Stimulated activated CD8-positive, alpha-beta memory T cell treated with anti-CD3 and anti-CD28 coated beads, Interleukin-4, amount 100 ng/mL, for 4 hours (primary cell): ENCODE results near the gene DDX1.

Experiments used
- DNase-seq, 2 donors: peaks; one replicate each; pipeline ENCODE4 v3.0.0-alpha.2; 2020; ENCODE audit warnings: low read depth in 2 of 2, low spot score in 1 of 2

The DDX1 gene

GRCh38 chr2:15628899-15629855 is 37.5 kb downstream of the DDX1 start:
- no peak for DNase-seq

GRCh38 chr2:15630121-15630977 is 38.7 kb downstream of the DDX1 start:
- no peak for DNase-seq

GRCh38 chr2:15630978-15631719 is 39.5 kb downstream of the DDX1 start:
- no peak for DNase-seq

- no peak for DNase-seq
Measured at GRCh38 chr2:15631883-15632282, 40.2 kb downstream of the DDX1 start.

- DNase-seq: no peak
Measured at GRCh38 chr2:15633043-15633970, 41.6 kb downstream of the DDX1 start.

DNA sequence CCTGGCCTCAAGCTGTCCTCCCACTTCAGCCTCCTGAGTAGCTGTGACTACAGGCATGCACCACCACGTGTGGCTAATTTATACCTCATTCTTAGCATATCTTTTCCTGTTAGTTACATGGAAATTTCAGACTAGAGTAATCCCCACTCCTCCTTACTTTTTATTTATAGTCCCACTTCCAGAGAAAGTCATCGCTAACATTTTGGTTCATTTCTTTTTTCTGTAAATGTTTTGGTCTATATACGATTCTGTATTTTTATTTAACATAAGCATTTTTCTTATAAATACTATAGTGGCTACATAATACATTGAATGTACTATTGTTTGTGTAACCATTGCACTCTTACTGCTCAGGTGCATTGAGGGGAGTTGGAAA is 42.3 kb downstream of the DDX1 start:
- DNase-seq: no peak

DNA sequence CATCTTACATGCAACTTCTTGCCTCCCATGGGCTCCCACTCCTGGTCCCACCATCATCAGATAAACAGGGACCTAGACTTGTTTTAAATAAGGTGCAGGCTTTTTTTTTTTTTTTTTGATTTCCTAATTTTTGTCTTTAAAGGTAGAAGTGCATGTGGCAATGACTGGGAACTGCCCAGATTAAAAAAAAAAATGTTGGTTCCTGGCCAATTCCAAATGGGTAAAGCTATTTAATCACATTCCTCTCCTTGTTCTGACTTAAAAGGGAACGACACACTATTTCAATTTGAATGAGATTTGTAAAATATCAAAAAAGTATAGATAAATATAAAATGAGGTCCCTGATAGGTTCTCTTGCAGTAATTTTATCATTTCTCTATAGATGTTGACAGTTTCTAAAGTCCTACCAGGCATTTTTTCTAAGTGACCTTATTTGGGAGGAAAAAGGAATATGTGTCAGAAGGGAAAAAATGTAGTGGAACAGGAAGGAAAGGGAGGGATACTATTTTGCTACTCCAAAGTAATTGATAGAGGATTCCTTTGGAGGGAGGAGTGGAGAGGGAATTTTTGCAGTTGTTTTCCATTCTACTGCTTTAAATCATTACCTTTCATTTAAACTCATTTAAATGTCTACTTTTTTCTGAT is 43.3 kb downstream of the DDX1 start:
- no peak for DNase-seq

- peak; percentile 18 to 24 for DNase-seq
Measured at GRCh38 chr2:15636972-15637785, 45.5 kb downstream of the DDX1 start.

DNA sequence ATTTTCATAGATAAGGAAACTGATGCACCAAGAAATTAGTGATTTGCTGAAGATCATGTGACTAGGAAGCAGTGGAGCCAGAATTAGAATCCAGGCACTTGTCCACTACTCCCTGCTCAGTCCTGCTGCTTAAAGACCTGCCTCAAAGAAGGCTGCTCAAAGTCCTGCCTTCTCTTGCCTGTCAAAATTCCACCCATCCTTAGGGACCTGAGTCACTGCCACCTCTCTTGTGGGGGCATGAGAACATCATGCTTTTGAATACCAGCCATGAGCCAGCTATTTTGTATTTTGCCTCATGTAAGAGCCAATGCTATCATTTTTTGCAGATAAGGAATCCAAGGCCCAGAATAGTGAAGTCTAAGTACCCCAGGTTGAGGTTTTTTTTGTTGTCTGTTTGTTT is 47.1 kb downstream of the DDX1 start:
- no peak for DNase-seq

GRCh38 chr2:15639323-15640251 is 47.9 kb downstream of the DDX1 start:
- DNase-seq: no peak

DNA sequence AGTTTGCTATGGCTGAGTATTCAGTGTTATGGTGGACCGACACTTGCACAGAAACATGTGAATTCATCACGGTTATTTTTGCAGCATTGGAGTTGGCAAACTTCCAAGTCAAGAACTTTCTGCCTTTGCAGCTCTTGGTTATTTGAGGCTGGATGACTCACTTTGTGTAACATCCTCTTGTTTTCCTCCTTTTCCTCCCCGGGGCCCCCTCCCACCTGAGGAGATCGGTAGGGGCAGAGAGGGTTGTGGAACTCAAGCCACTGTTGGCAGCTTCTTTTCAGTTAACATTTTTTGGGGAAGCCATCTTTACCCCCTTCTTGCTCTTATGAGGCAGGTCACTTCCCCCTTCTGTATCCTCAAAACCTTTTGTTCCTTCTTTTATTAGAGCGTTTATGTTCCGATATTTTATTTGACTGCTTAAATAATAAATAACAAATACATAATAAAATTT is 48.6 kb downstream of the DDX1 start:
- no peak for DNase-seq

DNA sequence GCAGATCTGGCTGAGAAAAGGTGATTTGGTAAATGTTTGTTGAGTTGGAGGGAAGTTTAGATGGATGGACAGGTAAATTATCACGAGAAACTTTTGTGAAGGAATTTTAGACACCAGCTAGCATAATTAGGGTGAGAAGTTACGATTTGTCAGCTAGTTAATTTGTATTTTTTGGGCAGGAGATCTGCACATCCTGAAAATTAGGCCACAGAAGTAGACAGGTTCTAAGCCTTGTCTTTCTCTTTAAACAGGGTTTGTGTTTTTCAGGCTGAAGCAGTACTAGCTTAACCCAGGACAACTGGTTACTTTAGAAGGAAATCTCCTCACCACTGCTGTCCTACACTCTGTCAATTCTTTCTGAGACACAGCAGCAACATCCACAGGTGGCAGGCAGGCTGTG is 49.1 kb downstream of the DDX1 start:
- DNase-seq: no peak

- no peak for DNase-seq
Measured at GRCh38 chr2:15641530-15641982, 49.9 kb downstream of the DDX1 start.

GRCh38 chr2:15642011-15642814 is 50.5 kb downstream of the DDX1 start:
- no peak for DNase-seq

GRCh38 chr2:15642815-15643500 is 51.3 kb downstream of the DDX1 start:
- no peak for DNase-seq
